ENCODE measurements around the gene MYO1D. TPM values are rescaled to one million over a fixed set of nuclear protein-coding genes. Genes with fewer than 3 reads are reported as not detected.

MYO1D gene
- total RNA-seq, 6 donors from 2014 or later, result 63.0 to 139 (median 91.9) TPM

DNA sequence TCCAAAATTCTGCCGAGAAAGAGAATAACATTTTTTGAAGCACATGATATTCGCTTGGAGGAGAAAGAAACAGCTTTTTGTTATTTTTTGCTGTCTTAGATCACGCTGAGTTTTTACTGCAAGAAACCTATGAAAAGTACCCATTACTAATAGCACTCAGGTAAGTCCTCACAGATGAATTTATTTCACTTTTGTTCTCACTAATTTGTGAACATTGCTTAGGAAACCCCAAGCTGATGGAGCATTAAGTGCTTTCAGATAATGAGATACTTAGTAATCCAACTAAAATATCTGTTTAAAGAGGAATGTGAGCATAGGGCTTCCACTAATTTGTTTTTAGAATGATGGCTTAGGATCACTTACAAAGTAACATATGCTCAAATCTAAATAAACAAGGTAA lies 45.7 kb downstream of the MYO1D start:
- DNase-seq, result no peak
- no peak for ATAC-seq (ENCODE audit: low FRiP score in 2 of 2)
- WGBS, 2 donors, result 88 to 91% methylated on average over 3 of the region's 3 CpGs
- H3K9me3 ChIP-seq, result no peaks in the 10 kb centered on the region
- H3K4me3 ChIP-seq, result no peak overlapping the region
- TF ChIP-seq POLR2A (IDR thresholded peaks at IDR 0.05) (no peak), EP300 (IDR thresholded peaks at IDR 0.05) (no peak), POLR2AphosphoS5 (IDR thresholded peaks at IDR 0.05) (no peak)
- TF ChIP-seq, protein P1, sequence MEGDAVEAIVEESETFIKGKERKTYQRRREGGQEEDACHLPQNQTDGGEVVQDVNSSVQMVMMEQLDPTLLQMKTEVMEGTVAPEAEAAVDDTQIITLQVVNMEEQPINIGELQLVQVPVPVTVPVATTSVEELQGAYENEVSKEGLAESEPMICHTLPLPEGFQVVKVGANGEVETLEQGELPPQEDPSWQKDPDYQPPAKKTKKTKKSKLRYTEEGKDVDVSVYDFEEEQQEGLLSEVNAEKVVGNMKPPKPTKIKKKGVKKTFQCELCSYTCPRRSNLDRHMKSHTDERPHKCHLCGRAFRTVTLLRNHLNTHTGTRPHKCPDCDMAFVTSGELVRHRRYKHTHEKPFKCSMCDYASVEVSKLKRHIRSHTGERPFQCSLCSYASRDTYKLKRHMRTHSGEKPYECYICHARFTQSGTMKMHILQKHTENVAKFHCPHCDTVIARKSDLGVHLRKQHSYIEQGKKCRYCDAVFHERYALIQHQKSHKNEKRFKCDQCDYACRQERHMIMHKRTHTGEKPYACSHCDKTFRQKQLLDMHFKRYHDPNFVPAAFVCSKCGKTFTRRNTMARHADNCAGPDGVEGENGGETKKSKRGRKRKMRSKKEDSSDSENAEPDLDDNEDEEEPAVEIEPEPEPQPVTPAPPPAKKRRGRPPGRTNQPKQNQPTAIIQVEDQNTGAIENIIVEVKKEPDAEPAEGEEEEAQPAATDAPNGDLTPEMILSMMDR (IDR thresholded peaks at IDR 0.05), result no peak
- H3K27me3 ChIP-seq, result no peaks in the 10 kb centered on the region
- peaks cover 0 to 12% (median 2%) of the 10 kb centered on the region in 4 donors for H3K4me1 ChIP-seq
- H3K27ac ChIP-seq, result no peak overlapping the region
- no peaks in the 10 kb centered on the region for H3K36me3 ChIP-seq

DNA sequence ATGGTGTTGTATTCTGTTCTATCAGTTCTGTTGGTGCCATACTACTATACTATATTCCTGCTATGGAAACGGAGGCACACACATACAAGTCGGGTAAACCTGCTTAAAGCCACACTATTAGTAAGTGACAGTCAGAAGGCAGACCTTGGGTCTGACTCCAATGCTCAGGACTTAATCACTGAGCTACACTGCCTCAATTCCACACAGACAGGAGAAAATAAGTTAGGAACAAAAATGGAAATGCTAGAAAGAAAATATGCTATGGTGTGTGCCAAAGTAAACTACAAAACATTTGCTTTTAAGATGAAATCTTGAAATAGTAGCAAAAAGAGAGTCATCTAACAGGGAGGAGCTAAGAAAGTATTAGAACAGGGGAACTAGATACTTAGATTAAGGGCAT lies 48.1 kb downstream of the MYO1D start:
- H3K9me3 ChIP-seq, result no peaks in the 10 kb centered on the region
- TF ChIP-seq EP300 (IDR thresholded peaks at IDR 0.05), result no peak
- TF ChIP-seq POLR2AphosphoS5 (IDR thresholded peaks at IDR 0.05), result no peak
- TF ChIP-seq, protein P1 (IDR thresholded peaks at IDR 0.05), result no peak
- TF ChIP-seq POLR2A (IDR thresholded peaks at IDR 0.05), result no peak
- ATAC-seq (ENCODE audit: low FRiP score in 2 of 2) (no peak), DNase-seq (no peak)
- H3K27me3 ChIP-seq, result no peaks in the 10 kb centered on the region
- H3K36me3 ChIP-seq, result no peaks in the 10 kb centered on the region
- H3K27ac ChIP-seq, result peak overlapping the region in 1 of 4 donors; percentile 46
- H3K4me3 ChIP-seq, result no peak overlapping the region
- 58 to 59% methylated on average over 2 of the region's 2 CpGs for WGBS, 2 donors
- H3K4me1 ChIP-seq, result peaks cover 0 to 12% (median 5%) of the 10 kb centered on the region in 4 donors

DNA sequence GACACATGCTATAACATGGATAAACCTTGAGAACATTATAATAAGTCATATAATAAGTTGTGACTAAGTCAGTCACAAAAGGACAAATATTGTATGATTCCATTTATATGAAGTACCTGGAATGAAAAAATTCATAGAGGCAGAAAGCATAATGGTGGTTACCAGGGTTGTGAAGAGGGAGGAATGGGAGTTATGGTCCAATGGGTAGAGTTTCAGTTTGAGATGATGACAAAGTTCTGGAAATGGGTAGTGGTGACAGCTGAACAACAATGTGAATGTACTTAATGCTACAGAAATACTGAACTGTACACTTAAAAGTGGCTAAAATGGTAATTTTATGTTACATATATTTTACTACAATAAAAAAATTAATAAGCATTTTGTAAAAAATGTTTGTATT lies 49.7 kb downstream of the MYO1D start:
- peaks cover 0 to 12% (median 5%) of the 10 kb centered on the region in 4 donors for H3K4me1 ChIP-seq
- H3K27ac ChIP-seq, result no peak overlapping the region
- no peaks in the 10 kb centered on the region for H3K27me3 ChIP-seq
- DNase-seq, result no peak
- ATAC-seq (ENCODE audit: low FRiP score in 2 of 2), result no peak
- H3K4me3 ChIP-seq, result no peak overlapping the region
- no peaks in the 10 kb centered on the region for H3K9me3 ChIP-seq
- H3K36me3 ChIP-seq, result no peaks in the 10 kb centered on the region
- TF ChIP-seq EP300 (IDR thresholded peaks at IDR 0.05) (no peak), POLR2AphosphoS5 (IDR thresholded peaks at IDR 0.05) (no peak), POLR2A (IDR thresholded peaks at IDR 0.05) (no peak)

DNA sequence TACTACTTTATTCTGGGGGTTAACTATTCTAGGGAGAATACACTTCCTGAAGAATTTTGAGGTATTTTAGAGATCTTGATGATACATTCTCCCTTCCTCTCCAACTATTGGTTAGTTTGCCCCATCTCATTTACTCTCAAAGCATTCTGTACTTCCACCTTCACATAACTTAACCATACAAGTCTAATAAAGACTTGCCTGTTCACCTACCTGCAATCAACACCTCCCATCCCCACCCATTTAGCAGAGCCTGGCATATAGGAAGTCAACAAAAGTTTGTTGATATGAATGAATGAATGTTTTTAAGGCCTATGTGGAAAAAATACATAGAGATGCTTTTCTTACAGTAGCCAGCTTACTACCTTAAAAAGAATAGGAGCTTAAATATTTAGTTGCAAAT lies 50.8 kb downstream of the MYO1D start:
- H3K27ac ChIP-seq, result no peak overlapping the region
- ATAC-seq (ENCODE audit: low FRiP score in 2 of 2) (no peak), DNase-seq (no peak)
- no peak overlapping the region for H3K4me3 ChIP-seq
- no peak for TF ChIP-seq POLR2AphosphoS5 (IDR thresholded peaks at IDR 0.05)
- TF ChIP-seq POLR2A (IDR thresholded peaks at IDR 0.05), result no peak
- TF ChIP-seq EP300 (IDR thresholded peaks at IDR 0.05), result no peak
- TF ChIP-seq, protein P1 (IDR thresholded peaks at IDR 0.05), result no peak
- H3K4me1 ChIP-seq, result peaks cover 0 to 12% (median 5%) of the 10 kb centered on the region in 4 donors
- no peaks in the 10 kb centered on the region for H3K9me3 ChIP-seq
- no peaks in the 10 kb centered on the region for H3K36me3 ChIP-seq
- no peaks in the 10 kb centered on the region for H3K27me3 ChIP-seq

DNA sequence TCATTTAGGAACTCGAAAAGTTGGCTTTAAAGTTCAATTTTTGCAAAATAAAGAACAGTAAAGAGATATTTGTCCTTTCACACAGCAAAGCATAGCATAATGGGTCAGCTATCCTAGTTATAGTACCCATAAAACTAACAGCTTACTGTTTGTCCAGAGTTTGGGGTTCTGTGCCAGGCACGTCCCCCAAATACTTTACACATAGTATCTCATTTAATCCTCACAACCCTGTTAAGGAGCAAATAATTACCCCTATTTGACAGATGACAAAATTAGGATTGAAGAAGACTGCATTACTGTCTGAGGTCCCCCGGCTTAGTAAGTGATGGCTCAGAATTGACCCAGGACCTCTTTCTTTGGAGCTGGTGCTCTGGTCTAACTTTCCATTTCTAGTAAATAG lies 52.6 kb downstream of the MYO1D start:
- DNase-seq (no peak), ATAC-seq (ENCODE audit: low FRiP score in 2 of 2) (no peak)
- Histone ChIP-seq H3K4me3 (no peak overlapping the region), H3K36me3 (no peaks in the 10 kb centered on the region), H3K27ac (no peak overlapping the region), H3K9me3 (no peaks in the 10 kb centered on the region), H3K27me3 (no peaks in the 10 kb centered on the region), H3K4me1 (peaks cover 0 to 11% (median 5%) of the 10 kb centered on the region in 4 donors)
- 92 to 97% methylated on average over 3 of the region's 3 CpGs for WGBS, 2 donors
- TF ChIP-seq, protein P1 (IDR thresholded peaks at IDR 0.05), result no peak
